SH-SY5Y (cell line): ENCODE data around the gene GGT7.

Experiments used
- GATA2 ChIP-seq: IDR thresholded peaks from 2 replicates; pipeline ENCODE4 v1.6.1; 2011; ENCODE audit warnings: mild to moderate bottlenecking, low read depth, low read length
- GATA3 ChIP-seq: IDR thresholded peaks from 2 replicates; pipeline ENCODE4 v1.6.1; 2011; ENCODE audit warnings: low read depth, mild to moderate bottlenecking, low read length, moderate library complexity

The GGT7 gene, protein sequence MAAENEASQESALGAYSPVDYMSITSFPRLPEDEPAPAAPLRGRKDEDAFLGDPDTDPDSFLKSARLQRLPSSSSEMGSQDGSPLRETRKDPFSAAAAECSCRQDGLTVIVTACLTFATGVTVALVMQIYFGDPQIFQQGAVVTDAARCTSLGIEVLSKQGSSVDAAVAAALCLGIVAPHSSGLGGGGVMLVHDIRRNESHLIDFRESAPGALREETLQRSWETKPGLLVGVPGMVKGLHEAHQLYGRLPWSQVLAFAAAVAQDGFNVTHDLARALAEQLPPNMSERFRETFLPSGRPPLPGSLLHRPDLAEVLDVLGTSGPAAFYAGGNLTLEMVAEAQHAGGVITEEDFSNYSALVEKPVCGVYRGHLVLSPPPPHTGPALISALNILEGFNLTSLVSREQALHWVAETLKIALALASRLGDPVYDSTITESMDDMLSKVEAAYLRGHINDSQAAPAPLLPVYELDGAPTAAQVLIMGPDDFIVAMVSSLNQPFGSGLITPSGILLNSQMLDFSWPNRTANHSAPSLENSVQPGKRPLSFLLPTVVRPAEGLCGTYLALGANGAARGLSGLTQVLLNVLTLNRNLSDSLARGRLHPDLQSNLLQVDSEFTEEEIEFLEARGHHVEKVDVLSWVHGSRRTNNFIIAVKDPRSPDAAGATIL

DNA sequence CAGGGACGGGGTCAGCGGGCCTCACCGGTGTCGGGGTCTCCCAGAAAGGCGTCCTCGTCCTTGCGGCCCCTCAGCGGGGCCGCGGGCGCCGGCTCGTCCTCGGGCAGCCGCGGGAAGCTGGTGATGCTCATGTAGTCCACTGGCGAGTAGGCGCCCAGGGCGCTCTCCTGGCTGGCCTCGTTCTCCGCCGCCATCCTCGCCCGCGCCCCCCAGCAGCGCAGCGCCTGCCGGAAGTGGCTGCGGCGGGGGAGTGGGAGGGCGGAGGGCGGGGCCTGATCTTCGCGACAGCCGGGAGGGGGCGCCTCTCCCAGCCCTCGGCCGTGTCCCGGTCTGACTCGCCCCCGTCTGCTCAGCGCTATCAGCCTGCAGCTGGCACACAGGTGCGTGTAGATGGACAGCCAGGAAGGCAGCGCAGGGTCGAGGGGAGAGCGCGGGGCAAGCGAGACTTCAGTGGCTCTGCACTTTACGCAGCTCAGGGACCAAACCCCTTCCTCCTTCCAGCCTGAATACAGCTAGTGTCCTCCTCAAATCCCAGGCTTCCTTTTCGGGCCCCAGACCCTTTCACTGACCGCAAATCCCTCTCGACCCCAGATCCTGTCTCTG lies at the start of gene GGT7:
TSS of gene GGT7 (minus strand) at position 235 of the 603 bp plus-strand sequence. CDS start at position 194, 41 bp downstream.
- TF ChIP-seq GATA2, result no peak; the same call in 1 of the 2 replicates
- no peak for TF ChIP-seq GATA3

DNA sequence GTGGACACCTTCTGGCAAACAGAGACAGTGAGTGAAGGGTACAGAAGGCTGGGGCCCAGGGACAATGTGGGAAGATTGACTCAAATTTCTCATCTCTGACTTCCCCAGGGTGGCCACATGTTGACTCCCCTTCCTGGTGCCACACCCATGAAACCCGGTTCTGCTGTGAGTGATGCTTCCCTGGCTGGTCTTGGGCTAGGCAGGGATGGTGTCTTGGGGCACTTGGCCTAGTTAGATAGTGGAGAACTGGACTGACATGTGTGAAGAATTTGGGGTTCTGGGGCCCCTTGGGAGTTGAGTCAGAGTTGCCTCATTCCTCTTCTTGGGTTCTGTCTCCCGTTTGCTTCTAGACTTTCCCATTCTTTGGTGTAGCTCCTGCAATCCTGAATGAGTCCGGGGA lies 48.8 kb upstream of the GGT7 start:
- TF ChIP-seq GATA2 (no peak), GATA3 (no peak)

DNA sequence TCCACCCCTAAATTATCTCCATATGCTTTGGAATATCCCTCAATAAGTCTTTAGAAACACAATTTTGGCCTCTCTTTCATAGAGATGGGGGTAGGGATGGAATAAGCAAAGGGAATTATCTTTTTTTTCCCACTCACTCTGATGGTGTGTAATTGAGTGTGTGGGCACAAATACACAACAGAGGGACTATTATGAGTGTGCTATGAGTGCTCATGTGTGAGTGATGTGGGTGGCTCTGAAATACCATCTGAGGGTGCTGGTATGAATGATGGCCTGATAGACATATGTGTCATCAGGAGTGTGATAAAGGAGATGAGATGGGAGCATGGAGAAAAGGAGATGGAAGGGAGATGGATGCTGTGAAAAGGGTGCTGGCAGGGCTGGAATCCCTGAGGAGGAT lies 47.4 kb upstream of the GGT7 start:
- TF ChIP-seq GATA2 (no peak), GATA3 (no peak)

DNA sequence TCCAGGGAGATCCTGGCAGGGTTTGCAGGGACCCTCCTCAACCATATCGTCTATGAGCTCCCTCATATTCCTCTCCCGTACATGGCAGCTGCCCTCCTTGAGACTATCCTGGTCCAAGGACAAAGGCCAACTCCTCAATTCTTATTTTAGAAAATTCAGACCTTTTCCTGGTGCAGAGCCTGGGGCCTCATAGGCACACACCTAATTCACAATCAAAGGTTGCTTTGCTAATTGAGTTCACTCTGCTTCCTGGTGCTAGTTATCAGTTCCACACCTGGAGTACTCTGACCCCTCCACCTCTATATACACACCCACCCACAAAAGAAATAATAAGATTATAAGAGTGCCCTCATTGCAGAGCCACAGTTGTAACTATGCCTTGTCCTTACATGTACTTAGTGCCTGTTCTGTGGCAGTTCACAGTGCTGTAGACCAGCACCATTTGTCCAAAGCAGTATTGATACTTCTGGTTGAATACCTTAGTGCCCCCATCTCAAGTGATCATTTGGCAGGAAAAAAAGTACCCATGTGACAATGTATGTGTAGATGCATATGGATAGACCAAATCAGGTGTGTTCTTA lies 44.2 kb upstream of the GGT7 start:
- TF ChIP-seq GATA2 (no peak), GATA3 (no peak)

DNA sequence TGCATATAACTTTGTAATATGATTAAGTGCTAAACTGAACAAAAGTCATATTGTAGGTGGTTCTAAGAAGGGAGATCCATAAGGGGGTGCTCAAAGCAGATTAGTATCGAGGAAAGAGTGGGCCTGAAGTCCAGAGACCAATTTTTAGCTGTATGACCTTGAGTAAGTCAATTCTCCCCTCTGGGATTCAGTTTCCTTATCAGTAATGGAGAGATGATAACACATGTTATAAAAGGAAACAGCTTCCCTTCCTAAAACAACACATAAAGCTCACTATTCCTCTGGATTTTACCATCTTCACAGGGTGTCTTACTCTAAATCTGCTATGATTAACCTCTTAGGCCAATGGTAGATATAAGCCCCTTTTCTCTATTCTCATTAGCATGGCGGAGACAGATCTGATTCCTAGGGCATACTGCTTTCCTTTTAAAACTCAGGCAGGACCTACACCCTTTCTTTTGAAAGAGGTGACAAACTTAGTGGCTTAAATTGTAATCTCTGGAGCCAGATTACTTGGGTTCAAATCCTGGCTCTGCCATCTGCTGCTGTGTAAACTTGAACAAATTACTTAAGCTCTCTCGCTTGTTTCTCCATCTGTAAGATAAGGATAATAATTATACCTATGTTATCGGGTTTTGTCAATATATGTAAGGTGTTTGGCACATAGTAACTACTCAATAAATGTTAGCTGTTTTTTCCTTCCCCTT lies 43.2 kb upstream of the GGT7 start:
- no peak for TF ChIP-seq GATA3
- no peak for TF ChIP-seq GATA2

DNA sequence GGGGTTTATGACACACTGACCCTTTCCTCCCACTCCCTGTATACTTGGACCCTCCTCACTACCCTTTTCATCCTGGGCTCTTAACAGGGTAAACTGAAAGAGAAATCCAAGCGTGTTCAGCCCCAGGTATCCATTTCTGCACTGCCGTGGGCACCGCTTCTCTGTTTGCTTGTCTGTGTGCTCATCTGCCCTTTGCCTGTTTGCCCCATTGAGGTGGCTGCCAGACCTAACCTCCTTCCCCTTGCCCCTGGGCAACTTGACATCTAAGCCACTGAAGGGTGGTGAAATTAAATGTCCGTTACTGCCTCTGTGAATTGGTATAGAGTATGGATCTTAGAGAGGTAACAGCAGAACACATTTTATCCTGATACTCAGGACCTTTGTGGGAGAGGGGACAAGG lies 42.5 kb upstream of the GGT7 start:
- no peak for TF ChIP-seq GATA3
- no peak for TF ChIP-seq GATA2

DNA sequence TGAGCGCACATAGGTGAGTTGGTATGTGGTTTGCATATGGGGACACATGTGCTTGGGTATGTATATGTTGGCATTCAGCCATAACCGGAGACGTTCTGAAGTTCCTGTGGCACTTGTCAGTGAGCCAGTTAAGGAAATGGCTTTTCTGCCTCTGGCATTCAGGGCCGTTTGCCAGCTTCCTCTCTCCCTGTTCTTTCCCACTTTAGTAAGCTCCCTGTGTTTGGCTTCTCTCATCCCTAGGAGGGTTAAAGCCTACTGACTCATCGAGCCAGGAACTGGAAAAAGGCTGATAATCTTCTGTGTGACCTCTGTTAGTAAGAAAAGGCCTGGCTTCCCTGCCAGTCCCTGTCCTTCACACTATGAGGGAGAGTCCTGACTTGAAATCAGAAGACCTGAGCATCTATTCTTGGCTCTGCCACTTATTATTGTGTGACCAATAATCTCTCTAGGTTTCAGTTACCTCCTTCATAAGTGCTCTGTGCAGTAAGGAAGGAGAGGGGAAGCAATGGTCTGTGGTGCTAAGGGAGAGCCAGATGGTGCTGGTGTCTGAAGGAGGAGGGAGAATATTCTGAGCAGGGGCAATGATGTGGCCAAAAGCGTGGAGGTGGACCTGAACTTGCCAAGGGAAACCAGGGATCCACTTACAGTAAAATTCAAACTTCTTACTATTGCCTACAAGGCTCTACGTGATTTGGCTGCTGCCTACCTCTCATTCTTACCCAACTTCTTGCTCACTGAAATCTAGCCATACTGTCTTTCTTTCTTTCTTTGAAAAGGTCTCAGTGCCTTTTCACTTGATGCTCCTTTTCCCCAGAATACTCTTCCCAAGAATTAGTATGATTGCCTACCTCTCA lies 35.2 kb upstream of the GGT7 start:
- TF ChIP-seq GATA3, result no peak
- TF ChIP-seq GATA2, result no peak

DNA sequence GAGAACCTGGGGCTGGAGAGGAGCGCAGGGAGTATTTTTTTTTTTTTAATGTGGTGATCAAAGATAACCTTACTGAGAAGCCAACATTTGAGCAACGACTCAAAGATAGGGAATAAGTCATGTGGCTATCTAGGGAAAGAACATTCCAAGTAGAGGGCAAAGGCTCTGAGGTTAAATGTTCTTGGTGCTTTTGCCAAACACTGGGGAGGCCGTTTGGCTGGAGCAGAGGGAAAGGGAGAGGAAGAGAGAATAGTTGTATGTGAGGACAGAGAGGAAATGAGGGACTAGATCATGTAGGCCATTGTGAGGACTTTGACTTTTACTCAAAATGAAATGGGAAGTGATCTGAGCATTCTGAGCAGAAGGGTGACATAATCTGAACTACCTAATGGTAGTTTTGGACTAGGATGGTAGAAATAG lies 31.6 kb upstream of the GGT7 start:
- TF ChIP-seq GATA3 (no peak), GATA2 (no peak)

DNA sequence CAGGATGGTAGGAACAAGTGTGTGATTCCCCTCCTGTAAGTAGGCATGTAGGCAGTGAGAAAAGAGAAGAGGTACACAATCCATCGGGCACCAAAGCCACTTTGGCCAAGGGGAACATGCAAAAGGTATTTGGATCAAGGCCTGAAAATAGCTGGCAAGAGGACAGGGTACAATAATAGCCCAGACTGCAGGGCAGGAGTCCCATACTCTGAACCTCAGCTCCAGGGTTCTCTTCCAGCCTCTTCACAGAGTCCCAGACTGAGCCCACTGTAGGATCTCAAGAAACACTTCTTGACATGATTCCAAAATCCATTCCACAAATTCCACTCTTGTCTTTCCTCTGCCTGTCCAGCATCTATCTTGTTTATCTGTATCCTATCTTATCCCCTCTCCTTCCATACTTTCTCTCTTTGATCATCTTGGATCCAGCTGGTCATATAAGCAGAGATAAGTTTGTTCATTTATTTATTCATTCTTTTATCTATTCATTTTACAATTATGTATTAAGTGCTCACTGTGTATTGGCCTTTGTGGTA lies 23.5 kb upstream of the GGT7 start:
- TF ChIP-seq GATA2 (no peak), GATA3 (no peak)

DNA sequence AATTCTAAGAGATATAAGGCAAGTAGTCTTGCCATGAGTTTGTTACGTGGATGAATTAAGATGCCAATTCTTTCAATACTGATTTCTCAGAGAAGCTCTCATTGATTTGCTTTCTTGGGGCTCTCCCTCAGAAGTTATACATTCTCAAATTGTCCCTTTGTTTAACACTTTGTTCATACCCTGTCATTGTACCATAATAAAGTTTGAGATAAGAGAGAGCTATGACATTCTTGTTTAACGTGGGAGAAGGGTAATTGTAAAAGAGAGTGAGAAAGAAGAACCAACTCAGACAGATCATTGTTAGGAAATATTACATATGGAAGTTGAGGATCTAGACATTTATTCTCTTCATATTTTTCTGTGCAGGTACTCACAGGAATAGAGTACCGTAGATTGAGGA lies 22.8 kb upstream of the GGT7 start:
- TF ChIP-seq GATA2, result no peak
- no peak for TF ChIP-seq GATA3

DNA sequence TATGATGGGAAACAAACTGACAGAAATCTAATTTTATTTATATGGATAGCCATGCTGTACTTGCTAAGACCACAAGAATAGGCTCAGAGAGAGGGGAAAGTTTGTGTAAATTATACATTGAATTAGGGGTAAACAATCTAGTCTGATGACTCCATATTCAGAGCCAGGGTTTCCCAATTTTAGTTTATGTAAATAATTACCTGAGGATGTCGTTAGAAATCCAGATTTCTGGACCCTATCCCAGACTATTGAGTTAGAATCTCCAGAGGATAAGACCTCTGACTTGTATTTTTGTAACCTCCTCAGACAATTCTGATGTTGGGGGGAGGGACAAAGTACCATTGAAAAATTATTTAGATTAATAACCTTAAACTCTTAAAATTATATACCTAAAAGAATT lies 22.1 kb upstream of the GGT7 start:
- no peak for TF ChIP-seq GATA3
- no peak for TF ChIP-seq GATA2

DNA sequence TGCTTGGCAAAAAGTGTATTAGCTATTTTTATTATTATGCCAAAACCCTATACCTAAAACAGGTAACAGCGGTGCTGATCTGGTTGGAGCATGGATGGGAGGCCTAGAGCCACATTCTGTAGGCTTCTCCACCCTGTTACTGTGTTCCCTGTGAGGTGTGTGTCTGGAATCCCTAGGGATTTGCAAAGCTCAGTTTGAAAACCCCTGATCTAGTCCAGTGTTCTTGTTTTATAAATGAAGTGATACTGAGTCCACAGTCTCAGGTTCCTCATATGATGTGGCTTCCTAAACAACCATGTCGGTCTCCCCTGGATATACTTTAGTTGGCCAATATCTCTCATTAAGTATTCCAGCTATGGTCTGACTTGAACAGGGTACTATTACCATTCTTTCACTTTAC lies 20.0 kb upstream of the GGT7 start:
- no peak for TF ChIP-seq GATA3
- TF ChIP-seq GATA2, result no peak
